ENCODE results near the gene ASXL2. TPM values are rescaled to one million over a fixed set of nuclear protein-coding genes. Genes with fewer than 3 reads are reported as not detected.
"Not testable (repeated sequence)": the region's sequence is repeated elsewhere in the genome, so short reads cannot be mapped to it uniquely, and the experiment has no call there.

The ASXL2 gene
- total and polyA plus RNA-seq, 2 of the 13 experiments (the other 11 are each of a cell fraction or from before 2014, with no cell fraction given) = 12.1 to 19.2 TPM

DNA sequence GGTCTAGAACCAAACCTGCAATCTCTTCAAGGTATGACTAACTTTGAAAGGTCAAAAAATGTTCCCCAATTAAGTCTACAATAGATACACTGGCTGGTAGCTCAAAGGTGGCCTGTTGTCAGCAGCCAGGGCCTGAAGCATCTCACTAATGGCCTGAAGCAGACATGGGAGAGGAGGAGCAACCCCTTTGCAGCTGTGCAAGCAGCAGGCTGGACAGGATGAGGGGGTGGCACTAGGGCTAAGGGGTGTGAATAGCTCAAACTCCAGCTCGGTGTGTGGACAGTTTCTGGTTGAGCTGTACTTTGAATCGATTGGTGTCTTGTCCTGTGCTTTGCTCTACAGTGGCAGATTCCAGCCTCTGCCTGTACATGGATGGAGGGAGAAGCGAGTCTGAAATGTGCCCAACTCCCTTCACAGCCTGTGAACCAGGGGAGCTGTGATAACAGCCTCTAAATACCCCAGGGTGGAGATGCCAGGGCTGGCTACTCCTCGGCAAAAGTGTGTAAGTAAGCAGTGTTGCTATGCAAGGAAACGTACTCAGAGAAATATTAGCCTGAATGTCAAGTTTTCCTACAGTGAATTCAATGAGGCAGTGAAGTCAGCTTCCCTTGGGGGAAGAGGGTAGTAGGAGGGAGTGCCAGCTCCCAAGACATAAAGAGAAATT is 170.2 kb downstream of the ASXL2 start (continued):
- TF ChIP-seq, protein P1, sequence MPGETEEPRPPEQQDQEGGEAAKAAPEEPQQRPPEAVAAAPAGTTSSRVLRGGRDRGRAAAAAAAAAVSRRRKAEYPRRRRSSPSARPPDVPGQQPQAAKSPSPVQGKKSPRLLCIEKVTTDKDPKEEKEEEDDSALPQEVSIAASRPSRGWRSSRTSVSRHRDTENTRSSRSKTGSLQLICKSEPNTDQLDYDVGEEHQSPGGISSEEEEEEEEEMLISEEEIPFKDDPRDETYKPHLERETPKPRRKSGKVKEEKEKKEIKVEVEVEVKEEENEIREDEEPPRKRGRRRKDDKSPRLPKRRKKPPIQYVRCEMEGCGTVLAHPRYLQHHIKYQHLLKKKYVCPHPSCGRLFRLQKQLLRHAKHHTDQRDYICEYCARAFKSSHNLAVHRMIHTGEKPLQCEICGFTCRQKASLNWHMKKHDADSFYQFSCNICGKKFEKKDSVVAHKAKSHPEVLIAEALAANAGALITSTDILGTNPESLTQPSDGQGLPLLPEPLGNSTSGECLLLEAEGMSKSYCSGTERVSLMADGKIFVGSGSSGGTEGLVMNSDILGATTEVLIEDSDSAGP (CRISPR knock-in tag; IDR thresholded peaks at IDR 0.05; ENCODE audit: borderline replicate concordance) = 0 out of 2 replicates have a peak, but pooled peaks have one; percentile 33

DNA sequence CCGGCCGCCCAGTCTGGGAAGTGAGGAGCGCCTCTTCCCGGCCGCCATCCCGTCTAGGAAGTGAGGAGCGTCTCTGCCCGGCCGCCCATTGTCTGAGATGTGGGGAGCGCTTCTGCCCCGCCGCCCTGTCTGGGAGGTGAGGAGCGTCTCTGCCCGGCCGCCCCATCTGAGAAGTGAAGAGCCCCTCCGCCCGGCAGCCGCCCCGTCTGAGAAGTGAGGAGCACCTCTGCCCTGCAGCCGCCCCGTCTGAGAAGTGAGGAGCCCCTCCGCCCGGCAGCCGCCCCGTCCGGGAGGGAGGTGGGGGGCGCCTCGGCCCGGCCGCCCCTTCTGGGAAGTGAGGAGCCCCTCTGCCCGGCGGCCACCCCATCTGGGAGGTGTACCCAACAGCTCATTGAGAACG is 172.7 kb downstream of the ASXL2 start:
- H3K9me3 ChIP-seq (ENCODE audit: low read length); BruUV-seq (replicated peaks); DNase-seq (ENCODE audit: low spot score); H3K9ac ChIP-seq (ENCODE audit: insufficient read depth, low read depth, low read length); H3K4me2 ChIP-seq (ENCODE audit: low read depth, low read length); H3K36me3 ChIP-seq (replicated peaks in 1 of 2; ENCODE audit: control insufficient read depth in 1 of 2, insufficient read depth in 2 of 2, low read length in 2 of 2); H4K20me1 ChIP-seq (ENCODE audit: insufficient read depth, low read length); intact Hi-C loops (cut with micrococcal nuclease; ENCODE audit: unreplicated experiment); H3K4me3 ChIP-seq (replicated peaks in 1 of 3; ENCODE audit: insufficient read depth in 1 of 3, low read depth in 2 of 3, low read length in 3 of 3); ATAC-seq; FAIRE-seq; CTCF ChIA-PET (ENCODE audit: low intra/inter-chr PET ratio, low total read pairs); POLR2A ChIA-PET; H3K27ac ChIP-seq (ENCODE audit: extremely low read length, insufficient read depth, low read length); H3K27me3 ChIP-seq (ENCODE audit: control insufficient read depth in 1 of 2, insufficient read depth in 2 of 2, low read length in 2 of 2); in situ Hi-C loops (cut with HindIII; ENCODE audit: extremely low pct_ligation_motif_present, low pct_unique_long_range_greater_than_20kb); H3K79me2 ChIP-seq (ENCODE audit: insufficient read depth, low read length); H2AFZ ChIP-seq (ENCODE audit: low read length): not testable (repeated sequence)
- H3K4me1 ChIP-seq (ENCODE audit: insufficient read depth, low read length) = peaks cover 39% of the 10 kb centered on the region
- WGBS (ENCODE audit: low lambda C conversion rate) = 87% methylated on average over 29 of the region's 33 CpGs

DNA sequence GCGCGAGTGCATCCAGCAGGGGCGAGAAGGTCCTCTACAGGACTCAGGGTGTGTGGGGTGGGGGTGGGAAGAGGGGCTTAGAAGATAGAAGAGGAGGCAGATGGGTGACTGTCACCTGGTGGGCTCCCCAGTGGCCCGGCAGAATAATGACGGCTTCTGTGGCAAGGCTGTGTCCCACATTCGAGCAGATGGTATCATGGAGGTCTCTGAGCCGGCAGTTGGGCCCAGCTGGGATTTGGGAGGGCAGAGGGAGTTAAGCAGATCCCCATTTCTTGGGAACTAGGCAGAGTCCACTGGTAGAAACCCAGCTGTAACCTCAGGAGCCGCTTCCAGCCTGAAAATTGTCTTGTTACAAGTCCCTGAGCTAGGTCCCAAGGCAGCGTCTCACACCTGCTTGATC is 176.5 kb downstream of the ASXL2 start:
- no peaks in the 10 kb centered on the region for H3K79me2 ChIP-seq (ENCODE audit: insufficient read depth, low read length)
- peaks cover 3 to 34% of the 10 kb centered on the region in 2 experiments; a peak in 3 of 5 replicates for H3K27me3 ChIP-seq (ENCODE audit: control insufficient read depth in 1 of 2, insufficient read depth in 2 of 2, low read length in 2 of 2)
- intact Hi-C loops (cut with micrococcal nuclease; ENCODE audit: unreplicated experiment) = no loop called here
- H3K4me3 ChIP-seq (replicated peaks in 1 of 3; ENCODE audit: insufficient read depth in 1 of 3, low read depth in 2 of 3, low read length in 3 of 3) = no peak overlapping the region
- POLR2A ChIA-PET = no interaction called here
- H3K36me3 ChIP-seq (replicated peaks in 1 of 2; ENCODE audit: control insufficient read depth in 1 of 2, insufficient read depth in 2 of 2, low read length in 2 of 2) = no peaks in the 10 kb centered on the region
- H3K4me2 ChIP-seq (ENCODE audit: low read depth, low read length) = no peak overlapping the region
- CTCF ChIA-PET (ENCODE audit: low intra/inter-chr PET ratio, low total read pairs) = no interaction called here
- in situ Hi-C loops (cut with HindIII; ENCODE audit: extremely low pct_ligation_motif_present, low pct_unique_long_range_greater_than_20kb) = no loop called here
- H3K27ac ChIP-seq (ENCODE audit: extremely low read length, insufficient read depth, low read length) = no peak overlapping the region
- no peak; the same call in 2 of the 3 replicates for ATAC-seq
- no TSS peak for BruUV-seq (replicated peaks)
- H3K4me1 ChIP-seq (ENCODE audit: insufficient read depth, low read length) = peaks cover 28% of the 10 kb centered on the region
- H2AFZ ChIP-seq (ENCODE audit: low read length) = no peak overlapping the region
- WGBS (ENCODE audit: low lambda C conversion rate) = 65% methylated on average over 9 of the region's 9 CpGs
- no peaks in the 10 kb centered on the region for H3K9me3 ChIP-seq (ENCODE audit: low read length)
- DNase-seq (ENCODE audit: low spot score) = no peak
- no peak overlapping the region for H3K9ac ChIP-seq (ENCODE audit: insufficient read depth, low read depth, low read length)
- FAIRE-seq = no peak
- no peaks in the 10 kb centered on the region for H4K20me1 ChIP-seq (ENCODE audit: insufficient read depth, low read length)
- TF ChIP-seq, protein P2, sequence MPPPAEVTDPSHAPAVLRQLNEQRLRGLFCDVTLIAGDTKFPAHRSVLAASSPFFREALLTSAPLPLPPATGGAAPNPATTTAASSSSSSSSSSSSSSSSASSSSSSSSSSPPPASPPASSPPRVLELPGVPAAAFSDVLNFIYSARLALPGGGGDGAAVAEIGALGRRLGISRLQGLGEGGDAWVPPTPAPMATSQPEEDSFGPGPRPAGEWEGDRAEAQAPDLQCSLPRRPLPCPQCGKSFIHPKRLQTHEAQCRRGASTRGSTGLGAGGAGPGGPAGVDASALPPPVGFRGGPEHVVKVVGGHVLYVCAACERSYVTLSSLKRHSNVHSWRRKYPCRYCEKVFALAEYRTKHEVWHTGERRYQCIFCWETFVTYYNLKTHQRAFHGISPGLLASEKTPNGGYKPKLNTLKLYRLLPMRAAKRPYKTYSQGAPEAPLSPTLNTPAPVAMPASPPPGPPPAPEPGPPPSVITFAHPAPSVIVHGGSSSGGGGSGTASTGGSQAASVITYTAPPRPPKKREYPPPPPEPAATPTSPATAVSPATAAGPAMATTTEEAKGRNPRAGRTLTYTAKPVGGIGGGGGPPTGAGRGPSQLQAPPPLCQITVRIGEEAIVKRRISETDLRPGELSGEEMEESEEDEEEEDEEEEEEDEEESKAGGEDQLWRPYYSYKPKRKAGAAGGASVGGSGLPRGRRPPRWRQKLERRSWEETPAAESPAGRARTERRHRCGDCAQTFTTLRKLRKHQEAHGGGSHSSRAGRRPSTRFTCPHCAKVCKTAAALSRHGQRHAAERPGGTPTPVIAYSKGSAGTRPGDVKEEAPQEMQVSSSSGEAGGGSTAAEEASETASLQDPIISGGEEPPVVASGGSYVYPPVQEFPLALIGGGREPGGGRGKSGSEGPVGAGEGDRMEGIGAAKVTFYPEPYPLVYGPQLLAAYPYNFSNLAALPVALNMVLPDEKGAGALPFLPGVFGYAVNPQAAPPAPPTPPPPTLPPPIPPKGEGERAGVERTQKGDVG (CRISPR knock-in tag; IDR thresholded peaks at IDR 0.05; ENCODE audit: borderline replicate concordance) = no peak
- TF ChIP-seq AGO1 (IDR thresholded peaks at IDR 0.05; ENCODE audit: low read depth, low read length, poor library complexity, severe bottlenecking) = no peak
- TF ChIP-seq IRX3 (CRISPR knock-in tag; IDR thresholded peaks at IDR 0.05; ENCODE audit: borderline replicate concordance, low read depth) = no peak
- no peak for TF ChIP-seq MAZ (IDR thresholded peaks at IDR 0.05; ENCODE audit: borderline replicate concordance, low read depth, low read length)
- TF ChIP-seq MAZ (CRISPR knock-in tag; IDR thresholded peaks at IDR 0.05; ENCODE audit: low read depth) = no peak
- no peak for TF ChIP-seq KLF6 (CRISPR knock-in tag; IDR thresholded peaks at IDR 0.05)
- TF ChIP-seq, protein P3, sequence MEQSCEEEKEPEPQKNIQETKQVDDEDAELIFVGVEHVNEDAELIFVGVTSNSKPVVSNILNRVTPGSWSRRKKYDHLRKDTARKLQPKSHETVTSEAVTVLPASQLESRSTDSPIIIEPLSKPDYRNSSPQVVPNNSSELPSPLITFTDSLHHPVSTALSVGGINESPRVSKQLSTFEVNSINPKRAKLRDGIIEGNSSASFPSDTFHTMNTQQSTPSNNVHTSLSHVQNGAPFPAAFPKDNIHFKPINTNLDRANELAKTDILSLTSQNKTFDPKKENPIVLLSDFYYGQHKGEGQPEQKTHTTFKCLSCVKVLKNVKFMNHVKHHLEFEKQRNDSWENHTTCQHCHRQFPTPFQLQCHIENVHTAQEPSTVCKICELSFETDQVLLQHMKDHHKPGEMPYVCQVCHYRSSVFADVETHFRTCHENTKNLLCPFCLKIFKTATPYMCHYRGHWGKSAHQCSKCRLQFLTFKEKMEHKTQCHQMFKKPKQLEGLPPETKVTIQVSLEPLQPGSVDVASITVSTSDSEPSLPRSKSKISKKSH (CRISPR knock-in tag; IDR thresholded peaks at IDR 0.05; ENCODE audit: borderline replicate concordance) = no peak
